HG02798 (cell line): ENCODE data around the gene OR56B1.
"Not testable (repeated sequence)": the region's sequence is repeated elsewhere in the genome, so short reads cannot be mapped to it uniquely, and the experiment has no call there.

Experiments
- ATAC-seq: cut with Tn5 transposase; IDR thresholded peaks from one replicate; pipeline ENCODE4 v1.9.1; 2021; ENCODE audit warnings: mild to moderate bottlenecking; ENCODE audit not compliant: unreplicated experiment, poor library complexity

The OR56B1 gene

GRCh38 chr11:5736396-5736795 lies at the start of gene OR56B1:
TSS of gene OR56B1 (plus strand) at chr11:5736448. CDS start at chr11:5736517, 69 bp downstream.
- ATAC-seq = no peak

DNA sequence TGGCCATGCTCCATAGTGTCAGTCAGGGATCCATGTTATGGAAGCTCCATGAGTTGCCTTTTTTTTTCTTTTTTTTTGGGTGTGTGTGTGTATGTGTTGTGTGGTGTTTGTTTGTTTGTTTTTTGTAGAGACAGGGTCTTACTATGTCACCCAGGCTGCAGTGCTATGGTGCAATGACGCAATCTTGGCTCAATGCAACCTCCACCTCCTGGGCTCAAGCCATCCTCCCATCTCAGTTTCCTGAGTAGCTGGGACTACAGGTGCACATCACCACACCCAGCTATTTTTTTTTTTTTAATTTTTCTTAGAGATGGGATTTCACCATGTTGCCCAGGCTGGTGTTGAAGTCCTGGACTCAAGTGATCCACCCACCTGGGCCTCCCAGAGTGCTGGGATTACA lies 47.8 kb upstream of the OR56B1 start:
- ATAC-seq = no peak

- peak; percentile 78 for ATAC-seq
Observed at GRCh38 chr11:5689551-5689983, 46.7 kb upstream of the OR56B1 start, which contains the start of gene TRIM22. TSS of gene TRIM22 (plus strand) at chr11:5689790. CDS start at chr11:5696233, 6,443 bp downstream.

DNA sequence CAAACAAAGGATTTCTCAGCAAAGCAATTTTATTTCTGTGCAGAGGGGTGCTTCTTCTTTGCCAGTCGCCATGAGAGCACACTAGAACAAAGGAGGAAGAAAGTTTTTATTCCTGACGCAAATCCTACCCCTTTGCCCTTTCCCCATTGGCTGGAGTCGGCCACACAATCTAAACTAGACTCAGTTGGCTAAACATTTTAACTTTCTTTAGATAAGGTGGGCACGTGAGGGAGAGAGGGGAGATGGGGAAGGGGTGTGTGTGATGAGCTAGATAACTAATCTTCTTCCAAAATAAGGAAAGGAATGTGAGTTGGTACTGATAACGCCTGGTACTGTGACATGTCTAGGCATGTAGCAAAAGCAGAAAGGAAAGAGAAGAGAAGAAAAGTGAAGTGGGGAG lies 46.0 kb upstream of the OR56B1 start:
- ATAC-seq = no peak

GRCh38 chr11:5690736-5691135 lies 45.5 kb upstream of the OR56B1 start:
- no peak for ATAC-seq

GRCh38 chr11:5691238-5691963 lies 44.8 kb upstream of the OR56B1 start:
- not testable (repeated sequence) for ATAC-seq

DNA sequence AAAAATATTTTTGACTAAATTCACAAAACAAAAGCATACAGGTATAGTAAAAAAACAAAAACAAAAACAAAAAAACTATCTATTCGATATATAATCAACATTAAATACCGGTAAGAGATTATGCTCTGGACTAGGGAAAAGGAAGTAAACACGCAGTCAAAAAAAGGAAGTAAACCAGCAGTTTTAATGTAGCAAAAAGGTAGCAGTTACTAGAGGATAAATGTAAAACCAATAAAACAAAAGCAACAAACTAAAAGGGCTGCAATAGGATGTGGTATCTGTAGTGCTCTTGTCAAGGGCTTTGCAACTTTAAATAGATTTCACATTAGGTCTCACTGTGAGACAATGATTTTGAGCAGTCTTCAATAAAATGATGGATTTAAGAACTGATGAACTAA lies 44.3 kb upstream of the OR56B1 start:
- no peak for ATAC-seq

DNA sequence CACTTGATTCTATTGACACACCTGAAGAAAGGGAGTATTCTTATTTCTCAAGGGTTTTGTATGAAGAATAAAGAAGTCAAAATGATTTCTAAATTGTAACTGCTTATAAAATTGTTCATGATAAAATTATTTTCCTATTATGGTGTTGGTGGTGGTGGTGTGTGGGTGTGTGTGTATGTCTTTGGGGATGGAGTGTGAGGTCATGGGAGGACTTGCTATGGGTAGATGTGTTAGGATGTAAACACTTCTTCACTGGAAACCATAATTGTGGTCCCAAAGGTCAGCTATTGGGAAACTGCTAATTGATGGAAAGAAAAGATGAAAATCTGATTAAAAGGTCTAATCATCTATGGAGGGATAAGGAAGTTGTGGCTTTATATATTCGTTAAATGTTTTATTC lies 41.6 kb upstream of the OR56B1 start:
- no peak for ATAC-seq

DNA sequence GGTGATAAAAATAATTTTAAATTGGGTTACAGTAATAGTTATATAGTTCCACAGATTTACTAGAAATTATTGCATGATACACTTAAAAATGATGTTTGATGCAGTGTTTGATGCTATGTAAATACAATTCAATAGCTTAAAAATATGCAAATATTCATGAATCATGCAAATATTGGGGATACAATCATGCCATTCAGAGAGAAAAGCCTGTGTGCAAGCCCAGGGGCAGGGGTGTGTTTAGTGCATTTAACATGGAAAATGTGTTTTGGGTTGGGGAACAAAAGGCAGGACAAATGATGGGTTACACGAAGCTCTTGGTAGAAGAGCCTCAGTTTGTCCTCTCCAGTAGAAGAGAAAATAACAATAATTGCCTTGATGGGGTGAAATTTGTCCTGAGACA lies 40.7 kb upstream of the OR56B1 start:
- ATAC-seq = no peak

GRCh38 chr11:5696210-5696609 lies 40.0 kb upstream of the OR56B1 start:
- ATAC-seq = no peak

GRCh38 chr11:5698281-5698680 lies 38.0 kb upstream of the OR56B1 start:
- no peak for ATAC-seq

DNA sequence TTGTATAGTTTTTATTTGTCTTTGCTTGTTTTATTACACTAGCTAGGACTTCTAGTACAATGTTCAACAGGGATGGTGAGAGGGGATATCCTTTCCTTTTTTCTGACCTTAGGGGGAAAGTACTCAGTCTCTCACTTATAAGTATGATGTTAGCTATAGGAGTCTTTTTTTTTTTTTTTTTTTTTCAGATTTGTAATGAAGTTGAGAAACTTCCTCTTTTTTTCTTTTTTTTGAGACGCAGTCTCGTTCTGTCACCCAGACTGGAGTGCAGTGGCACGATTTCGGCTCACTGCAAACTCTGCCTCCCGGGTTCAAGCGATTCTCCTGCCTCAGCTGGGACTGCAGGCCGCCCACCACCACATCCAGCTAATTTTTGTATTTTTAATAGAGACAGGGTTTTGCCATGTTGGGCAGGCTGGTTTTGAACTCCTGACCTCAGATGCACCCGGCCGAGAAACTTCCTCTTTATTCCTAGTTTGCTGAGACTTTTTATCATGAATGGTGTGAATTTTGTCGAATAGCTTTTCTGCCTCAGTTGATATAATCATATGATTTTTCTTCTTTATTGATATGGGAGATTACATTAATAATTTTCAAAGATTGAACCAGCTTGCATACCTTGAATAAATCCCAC lies 35.7 kb upstream of the OR56B1 start:
- no peak for ATAC-seq

- no peak for ATAC-seq
Observed at GRCh38 chr11:5701055-5701577, 35.1 kb upstream of the OR56B1 start.

DNA sequence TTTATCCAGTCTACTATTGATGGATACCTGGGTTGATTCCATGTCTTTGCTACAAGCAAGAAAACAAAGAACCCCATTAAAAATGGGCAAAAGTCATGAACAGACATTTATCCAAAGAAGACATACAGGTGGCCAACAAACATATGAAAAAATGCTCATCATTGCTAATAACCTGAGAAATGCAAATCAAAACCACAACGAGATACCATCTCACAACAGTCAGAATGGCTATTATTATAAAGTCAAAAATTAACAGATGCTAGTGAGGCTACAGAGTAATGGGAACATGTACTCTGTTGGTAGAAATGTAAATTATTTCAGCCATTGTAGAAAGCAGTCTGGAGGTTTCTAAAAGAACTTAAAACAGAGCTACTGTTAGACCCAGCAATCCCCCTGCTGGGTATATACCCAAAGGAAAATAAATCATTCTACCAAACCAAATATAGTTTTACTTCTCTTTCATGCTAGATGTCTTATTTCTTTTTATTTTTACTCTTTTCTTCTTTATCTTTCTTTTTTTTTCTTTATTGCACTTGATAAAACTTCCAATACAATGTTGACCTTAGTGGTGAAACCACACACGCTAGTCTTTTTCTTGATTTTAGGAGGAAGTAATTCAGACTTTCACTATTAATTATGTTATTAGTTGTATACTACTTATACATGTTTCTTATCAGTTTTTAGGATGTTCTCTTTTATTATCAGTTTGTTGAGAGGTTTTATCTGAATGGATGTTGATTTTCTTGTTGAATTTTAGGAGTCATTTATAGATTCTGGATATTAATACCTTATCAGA lies 32.3 kb upstream of the OR56B1 start:
- peak; percentile 77 for ATAC-seq

- no peak for ATAC-seq
Observed at GRCh38 chr11:5705688-5706087, 30.6 kb upstream of the OR56B1 start.

DNA sequence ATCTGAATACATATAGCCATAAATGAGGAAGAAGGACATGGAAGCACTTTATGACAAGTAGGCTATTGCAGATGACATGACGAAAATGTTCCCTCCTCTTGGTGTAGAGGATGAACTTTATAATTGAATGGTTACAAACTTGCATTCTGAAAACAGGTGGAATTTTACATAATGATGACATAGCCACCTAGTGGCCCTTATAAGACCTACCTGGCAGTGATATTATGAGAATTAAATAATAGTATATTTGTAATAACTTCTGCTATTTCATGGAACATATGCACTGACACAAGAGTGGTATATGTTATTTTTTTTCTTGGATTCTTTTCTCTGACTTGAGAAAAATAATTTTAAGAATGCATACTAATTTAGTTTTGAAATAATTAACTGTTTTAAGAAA lies 23.7 kb upstream of the OR56B1 start:
- no peak for ATAC-seq

DNA sequence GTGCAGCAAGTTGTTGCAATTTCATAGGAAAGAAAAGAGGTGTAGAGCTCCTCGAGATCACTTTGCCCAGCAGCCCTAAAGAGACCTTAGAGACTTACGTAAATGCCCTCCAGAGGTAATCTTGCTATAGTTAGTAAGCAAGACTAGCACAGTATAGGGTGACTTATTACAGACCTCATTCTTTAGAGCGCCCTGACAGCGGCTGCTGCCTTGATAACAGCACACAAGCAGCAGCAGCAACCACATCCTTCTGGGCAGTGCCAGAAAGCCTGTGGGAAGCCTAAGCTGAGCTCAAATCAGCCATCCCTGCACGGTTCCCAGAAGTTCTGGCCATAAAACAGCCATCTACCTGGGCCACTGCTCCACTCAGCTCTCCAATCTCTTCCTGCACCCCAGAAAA lies 22.6 kb upstream of the OR56B1 start:
- no peak for ATAC-seq

DNA sequence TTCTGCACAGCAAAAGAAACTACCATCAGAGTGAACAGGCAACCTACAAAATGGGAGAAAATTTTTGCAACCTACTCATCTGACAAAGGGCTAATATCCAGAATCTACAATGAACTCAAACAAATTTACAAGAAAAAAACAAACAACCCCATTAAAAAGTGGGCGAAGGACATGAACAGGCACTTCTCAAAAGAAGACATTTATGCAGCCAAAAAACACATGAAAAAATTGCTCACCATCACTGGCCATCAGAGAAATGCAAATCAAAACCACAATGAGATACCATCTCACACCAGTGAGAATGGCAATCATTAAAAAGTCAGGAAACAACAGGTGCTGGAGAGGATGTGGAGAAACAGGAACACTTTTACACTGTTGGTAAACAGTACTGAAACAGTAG lies 19.7 kb upstream of the OR56B1 start:
- not testable (repeated sequence) for ATAC-seq

DNA sequence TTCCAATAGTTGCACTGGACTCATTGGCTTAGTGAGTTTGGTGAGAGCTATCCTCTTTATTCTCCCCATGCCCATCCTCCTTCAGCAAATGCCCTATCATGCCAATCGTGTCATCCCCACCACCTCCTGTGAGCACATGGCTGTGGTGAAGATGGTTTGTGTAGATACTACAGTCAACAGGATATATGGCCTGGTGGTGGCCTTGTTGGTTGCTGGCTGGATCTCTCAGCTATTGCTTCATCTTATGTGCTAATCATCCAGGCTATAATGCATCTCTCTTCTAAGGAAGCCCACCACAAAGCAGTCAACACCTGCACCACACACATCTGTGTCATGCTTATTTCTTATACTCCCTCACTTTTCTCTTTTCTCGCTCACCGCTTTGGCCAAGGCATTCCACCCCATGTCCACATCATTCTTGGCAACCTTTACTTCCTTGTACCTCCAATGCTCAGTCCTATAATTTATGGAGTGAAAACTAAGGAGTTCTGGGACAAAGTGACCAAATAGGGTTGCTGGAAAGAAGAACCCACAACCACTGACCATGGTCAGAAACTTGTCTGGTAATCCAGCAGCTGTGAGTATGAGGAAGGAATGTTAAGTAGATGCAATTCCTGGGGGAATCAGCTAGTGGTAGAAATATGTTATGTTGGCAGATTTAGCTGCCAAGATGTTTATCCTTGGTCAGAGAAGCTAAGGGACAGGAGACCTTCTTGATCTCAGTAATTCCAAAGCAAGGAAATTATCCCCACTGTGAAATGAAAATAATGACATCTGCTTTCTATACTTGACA lies 16.3 kb upstream of the OR56B1 start:
- ATAC-seq = no peak

- no peak for ATAC-seq
Observed at GRCh38 chr11:5722622-5723021, 13.6 kb upstream of the OR56B1 start.
